ENCODE measurements around the gene ADGRE2. TPM values are rescaled to one million over a fixed set of nuclear protein-coding genes. Genes with fewer than 3 reads are reported as not detected.

Gene ADGRE2
- total RNA-seq, 1 experiment from 2014 or later = 4.2 TPM

- Histone ChIP-seq H3K4me3 (ENCODE audit: low read length) (no peak overlapping the region), H3K27me3 (ENCODE audit: low read length) (no peaks in the 10 kb centered on the region), H3F3A (ENCODE audit: low read length, unreplicated experiment) (no peaks in the 10 kb centered on the region), H2AFZ (ENCODE audit: low read length) (no peak overlapping the region), H3K79me2 (ENCODE audit: low read length) (no peaks in the 10 kb centered on the region), H3K9me3 (ENCODE audit: low read length) (peaks cover 32% of the 10 kb centered on the region), H4K20me1 (ENCODE audit: low read length) (no peaks in the 10 kb centered on the region), H3K27ac (ENCODE audit: low read length) (no peak overlapping the region), H3K9ac (ENCODE audit: low read length) (no peak overlapping the region), H3K4me1 (ENCODE audit: insufficient read depth, low read length) (no peaks in the 10 kb centered on the region), H3K9me2 (replicated peaks; ENCODE audit: low read length) (no peaks in the 10 kb centered on the region), H3K36me3 (ENCODE audit: low read depth, low read length) (peaks cover 39% of the 10 kb centered on the region), H3K4me2 (ENCODE audit: low read length) (no peak overlapping the region)
- ChIA-PET POLR2A (ENCODE audit: unreplicated experiment) (no interaction called here), CTCF (no interaction called here)
- DNase-seq = no peak
- BruUV-seq (replicated peaks) = no TSS peak
- ATAC-seq = no peak
- TF ChIP-seq EZH2phosphoT487 (IDR thresholded peaks at IDR 0.05; ENCODE audit: borderline replicate concordance, low read length) (no peak), EZH2 (IDR thresholded peaks at IDR 0.05; ENCODE audit: low read length, unreplicated experiment) (no peak)
- TF ChIP-seq, protein P1, sequence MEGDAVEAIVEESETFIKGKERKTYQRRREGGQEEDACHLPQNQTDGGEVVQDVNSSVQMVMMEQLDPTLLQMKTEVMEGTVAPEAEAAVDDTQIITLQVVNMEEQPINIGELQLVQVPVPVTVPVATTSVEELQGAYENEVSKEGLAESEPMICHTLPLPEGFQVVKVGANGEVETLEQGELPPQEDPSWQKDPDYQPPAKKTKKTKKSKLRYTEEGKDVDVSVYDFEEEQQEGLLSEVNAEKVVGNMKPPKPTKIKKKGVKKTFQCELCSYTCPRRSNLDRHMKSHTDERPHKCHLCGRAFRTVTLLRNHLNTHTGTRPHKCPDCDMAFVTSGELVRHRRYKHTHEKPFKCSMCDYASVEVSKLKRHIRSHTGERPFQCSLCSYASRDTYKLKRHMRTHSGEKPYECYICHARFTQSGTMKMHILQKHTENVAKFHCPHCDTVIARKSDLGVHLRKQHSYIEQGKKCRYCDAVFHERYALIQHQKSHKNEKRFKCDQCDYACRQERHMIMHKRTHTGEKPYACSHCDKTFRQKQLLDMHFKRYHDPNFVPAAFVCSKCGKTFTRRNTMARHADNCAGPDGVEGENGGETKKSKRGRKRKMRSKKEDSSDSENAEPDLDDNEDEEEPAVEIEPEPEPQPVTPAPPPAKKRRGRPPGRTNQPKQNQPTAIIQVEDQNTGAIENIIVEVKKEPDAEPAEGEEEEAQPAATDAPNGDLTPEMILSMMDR (conservative IDR thresholded peaks at IDR 0.05; ENCODE audit: low read depth, low read length) = no peak
- intact Hi-C loops (cut with micrococcal nuclease) = no loop called here
Observed at GRCh38 chr19:14715841-14716240, 62.5 kb downstream of the ADGRE2 start.

GRCh38 chr19:14704450-14704849 lies 73.9 kb downstream of the ADGRE2 start:
- no peaks in the 10 kb centered on the region for H3K27me3 ChIP-seq (ENCODE audit: low read length)
- no peaks in the 10 kb centered on the region for H3F3A ChIP-seq (ENCODE audit: low read length, unreplicated experiment)
- ATAC-seq (no peak), DNase-seq (no peak)
- no peak overlapping the region for H2AFZ ChIP-seq (ENCODE audit: low read length)
- intact Hi-C loops (cut with micrococcal nuclease) = no loop called here
- TF ChIP-seq, protein P1 (conservative IDR thresholded peaks at IDR 0.05; ENCODE audit: low read depth, low read length) = no peak
- TF ChIP-seq EZH2phosphoT487 (IDR thresholded peaks at IDR 0.05; ENCODE audit: borderline replicate concordance, low read length) = no peak
- TF ChIP-seq EZH2 (IDR thresholded peaks at IDR 0.05; ENCODE audit: low read length, unreplicated experiment) = no peak
- H3K36me3 ChIP-seq (ENCODE audit: low read depth, low read length) = peaks cover 19% of the 10 kb centered on the region
- no peak overlapping the region for H3K9ac ChIP-seq (ENCODE audit: low read length)
- BruUV-seq (replicated peaks) = no TSS peak
- H3K9me2 ChIP-seq (replicated peaks; ENCODE audit: low read length) = no peaks in the 10 kb centered on the region
- H3K79me2 ChIP-seq (ENCODE audit: low read length) = no peaks in the 10 kb centered on the region
- no peak overlapping the region for H3K4me2 ChIP-seq (ENCODE audit: low read length)
- no peaks in the 10 kb centered on the region for H4K20me1 ChIP-seq (ENCODE audit: low read length)
- H3K9me3 ChIP-seq (ENCODE audit: low read length) = no peaks in the 10 kb centered on the region
- no peak overlapping the region for H3K4me3 ChIP-seq (ENCODE audit: low read length)
- no peaks in the 10 kb centered on the region for H3K4me1 ChIP-seq (ENCODE audit: insufficient read depth, low read length)
- H3K27ac ChIP-seq (ENCODE audit: low read length) = no peak overlapping the region
- ChIA-PET POLR2A (ENCODE audit: unreplicated experiment) (no interaction called here), CTCF (no interaction called here)

GRCh38 chr19:14703833-14704232 lies 74.5 kb downstream of the ADGRE2 start:
- Histone ChIP-seq H3K9ac (ENCODE audit: low read length) (no peak overlapping the region), H3K4me3 (ENCODE audit: low read length) (no peak overlapping the region), H3K9me3 (ENCODE audit: low read length) (no peaks in the 10 kb centered on the region), H3K36me3 (ENCODE audit: low read depth, low read length) (peaks cover 20% of the 10 kb centered on the region), H3K27ac (ENCODE audit: low read length) (no peak overlapping the region), H3K4me1 (ENCODE audit: insufficient read depth, low read length) (no peaks in the 10 kb centered on the region), H3K4me2 (ENCODE audit: low read length) (no peak overlapping the region), H3K27me3 (ENCODE audit: low read length) (no peaks in the 10 kb centered on the region), H3F3A (ENCODE audit: low read length, unreplicated experiment) (no peaks in the 10 kb centered on the region), H4K20me1 (ENCODE audit: low read length) (no peaks in the 10 kb centered on the region), H3K79me2 (ENCODE audit: low read length) (no peaks in the 10 kb centered on the region), H2AFZ (ENCODE audit: low read length) (no peak overlapping the region), H3K9me2 (replicated peaks; ENCODE audit: low read length) (no peaks in the 10 kb centered on the region)
- TF ChIP-seq EZH2 (IDR thresholded peaks at IDR 0.05; ENCODE audit: low read length, unreplicated experiment) = no peak
- TF ChIP-seq, protein P1 (conservative IDR thresholded peaks at IDR 0.05; ENCODE audit: low read depth, low read length) = no peak
- TF ChIP-seq EZH2phosphoT487 (IDR thresholded peaks at IDR 0.05; ENCODE audit: borderline replicate concordance, low read length) = no peak
- ChIA-PET POLR2A (ENCODE audit: unreplicated experiment) (no interaction called here), CTCF (no interaction called here)
- ATAC-seq (no peak), DNase-seq (no peak)
- no TSS peak for BruUV-seq (replicated peaks)
- intact Hi-C loops (cut with micrococcal nuclease) = no loop called here

All from PC-3 (cell line).